Type B pancreatic cell (in vitro differentiated cells): Measurements from ENCODE around the gene BDKRB2. TPM values are rescaled to one million over a fixed set of nuclear protein-coding genes. Genes with fewer than 3 reads are reported as not detected.

ENCODE experiments used
- DNase-seq: peaks from one replicate; pipeline ENCODE4 v3.0.0; 2021; ENCODE audit warnings: mixed read lengths; ENCODE audit not compliant: unreplicated experiment; ENCODE audit errors: extremely low spot score
- H3K27ac Mint-ChIP-seq: 2 replicates; pipeline ENCODE4 v1.8.0; 2021; ENCODE audit warnings: mild to moderate bottlenecking, mixed read lengths
- H3K27me3 Mint-ChIP-seq: 2 replicates; pipeline ENCODE4 v1.8.0; 2021; ENCODE audit warnings: mixed read lengths
- H3K36me3 Mint-ChIP-seq: 2 replicates; pipeline ENCODE4 v1.8.0; 2021; ENCODE audit warnings: mixed read lengths
- H3K4me1 Mint-ChIP-seq: one replicate; pipeline ENCODE4 v1.8.0; 2021; ENCODE audit warnings: mixed read lengths; ENCODE audit not compliant: unreplicated experiment
- H3K4me3 Mint-ChIP-seq: 2 replicates; pipeline ENCODE4 v1.8.0; 2021; ENCODE audit warnings: mild to moderate bottlenecking, mixed read lengths
- H3K9me3 Mint-ChIP-seq: 2 replicates; pipeline ENCODE4 v1.8.0; 2021; ENCODE audit warnings: mixed read lengths
- total RNA-seq: library from RNA; stranded (reverse); gene quantifications from 2 replicates; pipeline ENCODE4 v1.2.1, GENCODE V29; 2021; ENCODE audit warnings: low replicate concordance
- TF ChIP-seq, protein P1 (sequence below): fragments of 200-600 bp; sonication (generic); conservative IDR thresholded peaks from 2 replicates; pipeline ENCODE4 v1.5.0; 2021; ENCODE audit warnings: antibody characterized with exemption, mild to moderate bottlenecking

BDKRB2 gene
- total RNA-seq, 1 donor from 2014 or later = 2.1 TPM

DNA sequence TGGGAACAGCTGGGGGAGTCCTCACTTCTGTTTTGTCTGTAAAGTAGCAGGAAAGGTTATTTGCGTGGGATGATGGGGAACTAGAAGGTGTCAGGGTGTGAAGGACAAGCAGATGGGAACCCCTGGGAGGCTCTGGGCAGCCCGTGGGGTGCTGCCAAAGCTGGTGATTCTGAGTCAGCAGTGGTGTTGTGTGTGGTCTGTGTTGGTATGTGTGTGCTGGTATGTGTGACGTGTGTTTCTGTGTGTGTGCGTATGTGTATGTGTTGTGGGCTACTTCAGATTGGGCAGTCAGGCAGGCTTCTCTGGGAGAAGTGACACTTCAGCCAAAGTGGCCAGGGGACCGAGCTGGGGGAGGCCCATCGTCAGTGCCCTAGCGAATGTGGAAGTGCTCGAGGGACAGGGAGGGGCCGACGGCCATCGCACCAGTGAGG is 15.3 kb upstream of the BDKRB2 start:
- Mint-ChIP-seq H3K4me3 (no peak overlapping the region), H3K9me3 (no peaks in the 10 kb centered on the region), H3K36me3 (no peaks in the 10 kb centered on the region), H3K27me3 (peaks cover 10% of the 10 kb centered on the region), H3K27ac (no peak overlapping the region), H3K4me1 (peaks cover 8% of the 10 kb centered on the region)
- DNase-seq = no peak
- TF ChIP-seq, protein P1, sequence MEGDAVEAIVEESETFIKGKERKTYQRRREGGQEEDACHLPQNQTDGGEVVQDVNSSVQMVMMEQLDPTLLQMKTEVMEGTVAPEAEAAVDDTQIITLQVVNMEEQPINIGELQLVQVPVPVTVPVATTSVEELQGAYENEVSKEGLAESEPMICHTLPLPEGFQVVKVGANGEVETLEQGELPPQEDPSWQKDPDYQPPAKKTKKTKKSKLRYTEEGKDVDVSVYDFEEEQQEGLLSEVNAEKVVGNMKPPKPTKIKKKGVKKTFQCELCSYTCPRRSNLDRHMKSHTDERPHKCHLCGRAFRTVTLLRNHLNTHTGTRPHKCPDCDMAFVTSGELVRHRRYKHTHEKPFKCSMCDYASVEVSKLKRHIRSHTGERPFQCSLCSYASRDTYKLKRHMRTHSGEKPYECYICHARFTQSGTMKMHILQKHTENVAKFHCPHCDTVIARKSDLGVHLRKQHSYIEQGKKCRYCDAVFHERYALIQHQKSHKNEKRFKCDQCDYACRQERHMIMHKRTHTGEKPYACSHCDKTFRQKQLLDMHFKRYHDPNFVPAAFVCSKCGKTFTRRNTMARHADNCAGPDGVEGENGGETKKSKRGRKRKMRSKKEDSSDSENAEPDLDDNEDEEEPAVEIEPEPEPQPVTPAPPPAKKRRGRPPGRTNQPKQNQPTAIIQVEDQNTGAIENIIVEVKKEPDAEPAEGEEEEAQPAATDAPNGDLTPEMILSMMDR = no peak

GRCh38 chr14:96191353-96191752 is 13.3 kb upstream of the BDKRB2 start:
- H3K27me3 Mint-ChIP-seq = peaks cover 7% of the 10 kb centered on the region
- H3K27ac Mint-ChIP-seq = no peak overlapping the region
- H3K9me3 Mint-ChIP-seq = no peaks in the 10 kb centered on the region
- H3K4me1 Mint-ChIP-seq = peaks cover 8% of the 10 kb centered on the region
- H3K36me3 Mint-ChIP-seq = no peaks in the 10 kb centered on the region
- H3K4me3 Mint-ChIP-seq = no peak overlapping the region
- TF ChIP-seq, protein P1 = no peak
- no peak for DNase-seq

DNA sequence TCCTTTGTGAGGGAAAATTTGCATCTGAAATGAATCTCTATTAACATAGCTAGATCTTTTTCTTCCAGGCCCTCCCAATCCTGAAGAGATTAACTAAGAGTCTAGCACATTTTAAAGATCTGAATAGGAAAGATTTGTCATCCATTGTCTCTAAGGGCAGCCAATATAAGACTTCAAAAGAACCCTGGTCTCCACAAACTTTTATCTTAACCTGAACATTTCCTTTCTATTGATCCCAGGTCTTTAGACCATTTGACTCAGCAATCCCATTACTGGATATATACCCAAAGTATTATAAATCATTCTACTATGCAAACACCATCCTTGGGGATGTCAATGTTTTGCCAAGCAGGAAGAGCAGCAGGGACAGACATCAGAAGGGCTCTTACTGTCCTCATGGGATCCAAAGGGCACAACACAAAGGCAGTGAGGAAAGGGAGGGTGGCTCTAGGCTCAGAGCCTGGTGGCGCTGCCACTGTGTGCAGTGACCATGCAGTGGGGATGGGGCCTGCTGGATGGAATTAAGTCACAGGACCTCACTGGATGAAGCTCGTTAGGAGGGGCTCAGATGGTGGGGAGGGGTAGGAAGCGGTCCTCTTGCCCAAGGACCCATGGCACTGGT is 12.7 kb upstream of the BDKRB2 start:
- peaks cover 8% of the 10 kb centered on the region for H3K4me1 Mint-ChIP-seq
- H3K27ac Mint-ChIP-seq = no peak overlapping the region
- TF ChIP-seq, protein P1 = no peak
- H3K27me3 Mint-ChIP-seq = peaks cover 7% of the 10 kb centered on the region
- no peaks in the 10 kb centered on the region for H3K36me3 Mint-ChIP-seq
- H3K4me3 Mint-ChIP-seq = no peak overlapping the region
- DNase-seq = no peak
- H3K9me3 Mint-ChIP-seq = no peaks in the 10 kb centered on the region

DNA sequence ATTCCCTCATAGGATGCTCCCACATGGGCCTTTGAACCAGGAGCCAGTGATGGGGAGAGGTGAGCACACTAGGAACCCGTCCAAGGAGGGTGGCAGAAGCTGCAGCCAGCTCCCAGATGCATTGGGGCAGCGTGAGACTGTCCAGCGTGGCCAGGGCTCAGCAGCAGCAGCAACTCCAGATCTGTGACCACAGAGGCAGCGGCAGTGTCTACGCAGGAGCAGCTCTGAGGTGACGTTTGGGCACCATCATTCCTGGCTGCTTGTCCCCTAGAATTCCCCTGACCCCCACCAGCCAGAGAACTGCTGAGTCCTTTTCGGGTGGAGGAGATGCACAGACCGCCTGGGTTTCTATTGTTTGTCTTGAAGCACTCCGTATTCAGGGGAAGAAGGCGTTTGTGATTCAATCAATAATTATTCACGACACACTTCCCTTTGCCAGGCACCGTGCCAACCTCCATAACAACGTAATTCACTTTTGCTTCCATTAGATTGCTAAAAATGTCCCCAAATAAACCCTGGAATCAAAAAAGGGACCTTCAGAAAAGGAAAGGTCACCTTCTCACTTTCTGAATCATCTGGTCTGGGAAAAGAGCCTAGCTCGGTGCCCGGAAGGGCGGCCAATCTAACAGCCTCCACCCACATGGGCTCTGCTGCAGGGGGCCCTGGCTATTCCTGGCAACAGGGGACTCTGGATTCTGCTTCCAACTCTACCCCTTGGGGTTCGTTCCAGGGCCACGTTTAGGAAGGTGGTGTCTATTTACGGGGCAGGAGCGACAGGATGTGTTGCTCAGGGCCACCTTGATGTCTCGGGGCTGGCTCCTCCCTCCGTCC is 11.4 kb upstream of the BDKRB2 start:
- H3K4me1 Mint-ChIP-seq = peaks cover 8% of the 10 kb centered on the region
- H3K36me3 Mint-ChIP-seq = no peaks in the 10 kb centered on the region
- DNase-seq = no peak
- no peak overlapping the region for H3K27ac Mint-ChIP-seq
- no peaks in the 10 kb centered on the region for H3K9me3 Mint-ChIP-seq
- H3K27me3 Mint-ChIP-seq = peaks cover 7% of the 10 kb centered on the region
- H3K4me3 Mint-ChIP-seq = no peak overlapping the region
- TF ChIP-seq, protein P1 = no peak

DNA sequence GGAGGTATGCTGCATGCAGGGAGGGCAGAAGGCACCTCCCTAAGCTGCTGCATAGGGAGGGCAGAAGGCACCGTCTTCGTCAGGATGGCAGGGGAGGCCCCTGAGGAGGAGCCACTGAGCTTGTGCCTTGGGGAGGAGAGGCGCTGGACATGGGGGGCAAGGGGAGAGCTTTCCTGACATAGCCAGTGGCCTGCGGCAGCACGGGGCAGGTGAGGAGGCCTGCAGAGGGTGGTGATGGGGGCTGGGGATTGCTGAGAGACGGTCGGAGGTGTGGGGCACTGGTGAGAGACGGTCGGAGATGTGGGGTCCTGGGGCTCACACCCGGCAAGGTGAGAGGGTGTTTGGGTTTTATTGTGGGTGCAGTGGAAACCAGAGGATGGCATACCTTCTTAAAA is 10.4 kb upstream of the BDKRB2 start:
- peaks cover 13% of the 10 kb centered on the region for H3K4me1 Mint-ChIP-seq
- no peak overlapping the region for H3K27ac Mint-ChIP-seq
- no peak overlapping the region for H3K4me3 Mint-ChIP-seq
- peaks cover 7% of the 10 kb centered on the region for H3K27me3 Mint-ChIP-seq
- H3K9me3 Mint-ChIP-seq = no peaks in the 10 kb centered on the region
- no peak for DNase-seq
- TF ChIP-seq, protein P1 = no peak
- no peaks in the 10 kb centered on the region for H3K36me3 Mint-ChIP-seq
